ENCODE results near the gene ZBTB7C.

ZBTB7C gene

GRCh38 chr18:48188609-48189008 is 220.6 kb downstream of the ZBTB7C start:
- TF ChIP-seq SIN3A (IDR thresholded peaks at IDR 0.05; ENCODE audit: borderline replicate concordance, insufficient read depth, low read length) (no peak), POLR2AphosphoS5 (IDR thresholded peaks at IDR 0.05; ENCODE audit: low read depth, low read length) (no peak), FOXP2 (optimal IDR thresholded peaks at IDR 0.05; ENCODE audit: borderline replicate concordance, extremely low read depth, extremely low read length, insufficient read depth) (no peak)

- TF ChIP-seq POLR2AphosphoS5 (IDR thresholded peaks at IDR 0.05; ENCODE audit: low read depth, low read length) (no peak), FOXP2 (optimal IDR thresholded peaks at IDR 0.05; ENCODE audit: borderline replicate concordance, extremely low read depth, extremely low read length, insufficient read depth) (no peak), SIN3A (IDR thresholded peaks at IDR 0.05; ENCODE audit: borderline replicate concordance, insufficient read depth, low read length) (no peak), REST (IDR thresholded peaks at IDR 0.05; ENCODE audit: insufficient read depth in 1 of 2, low read depth in 2 of 2, low read length in 2 of 2) (no peak), TAF1 (IDR thresholded peaks at IDR 0.05; ENCODE audit: borderline replicate concordance, insufficient read depth, low read length) (no peak)
These were observed 222.3 kb downstream of the ZBTB7C start for GRCh38 chr18:48186861-48187260.

GRCh38 chr18:48186131-48186766 is 222.9 kb downstream of the ZBTB7C start:
- TF ChIP-seq FOXP2 (optimal IDR thresholded peaks at IDR 0.05; ENCODE audit: borderline replicate concordance, extremely low read depth, extremely low read length, insufficient read depth) (no peak), REST (IDR thresholded peaks at IDR 0.05; ENCODE audit: insufficient read depth in 1 of 2, low read depth in 2 of 2, low read length in 2 of 2) (no peak), TAF1 (IDR thresholded peaks at IDR 0.05; ENCODE audit: borderline replicate concordance, insufficient read depth, low read length) (no peak), SIN3A (IDR thresholded peaks at IDR 0.05; ENCODE audit: borderline replicate concordance, insufficient read depth, low read length) (no peak), POLR2AphosphoS5 (IDR thresholded peaks at IDR 0.05; ENCODE audit: low read depth, low read length) (no peak)

GRCh38 chr18:48184118-48184517 is 225.1 kb downstream of the ZBTB7C start:
- TF ChIP-seq TAF1 (IDR thresholded peaks at IDR 0.05; ENCODE audit: borderline replicate concordance, insufficient read depth, low read length) (no peak), SIN3A (IDR thresholded peaks at IDR 0.05; ENCODE audit: borderline replicate concordance, insufficient read depth, low read length) (no peak), POLR2AphosphoS5 (IDR thresholded peaks at IDR 0.05; ENCODE audit: low read depth, low read length) (no peak), FOXP2 (optimal IDR thresholded peaks at IDR 0.05; ENCODE audit: borderline replicate concordance, extremely low read depth, extremely low read length, insufficient read depth) (no peak), REST (IDR thresholded peaks at IDR 0.05; ENCODE audit: insufficient read depth in 1 of 2, low read depth in 2 of 2, low read length in 2 of 2) (no peak)

- TF ChIP-seq POLR2AphosphoS5 (IDR thresholded peaks at IDR 0.05; ENCODE audit: low read depth, low read length) (no peak), REST (IDR thresholded peaks at IDR 0.05; ENCODE audit: insufficient read depth in 1 of 2, low read depth in 2 of 2, low read length in 2 of 2) (no peak), SIN3A (IDR thresholded peaks at IDR 0.05; ENCODE audit: borderline replicate concordance, insufficient read depth, low read length) (no peak), FOXP2 (optimal IDR thresholded peaks at IDR 0.05; ENCODE audit: borderline replicate concordance, extremely low read depth, extremely low read length, insufficient read depth) (no peak), TAF1 (IDR thresholded peaks at IDR 0.05; ENCODE audit: borderline replicate concordance, insufficient read depth, low read length) (no peak)
These were observed 225.6 kb downstream of the ZBTB7C start for GRCh38 chr18:48183613-48184012.
